Measurements from ENCODE around the gene ASTN1.

The ASTN1 gene

DNA sequence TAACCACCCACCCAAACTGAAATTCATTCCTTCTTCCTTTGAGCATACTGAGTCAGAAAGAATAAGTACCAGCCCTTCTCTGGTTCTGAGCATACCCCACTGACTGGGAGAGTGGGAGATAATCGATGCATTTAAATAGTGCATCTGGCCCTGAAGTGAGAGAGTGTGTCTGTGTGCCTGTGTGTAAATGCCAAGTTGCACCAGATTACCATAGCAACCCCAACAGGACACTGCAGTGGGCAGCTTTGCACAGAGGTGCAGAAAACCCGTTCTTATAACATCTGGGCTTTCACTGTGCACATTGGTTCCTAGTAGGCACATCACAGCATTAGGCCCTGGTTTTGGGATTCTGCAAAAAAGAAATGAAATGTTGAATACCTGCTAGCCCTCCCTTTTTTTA lies 2.3 kb downstream of the ASTN1 start:
- no peak for DNase-seq

DNA sequence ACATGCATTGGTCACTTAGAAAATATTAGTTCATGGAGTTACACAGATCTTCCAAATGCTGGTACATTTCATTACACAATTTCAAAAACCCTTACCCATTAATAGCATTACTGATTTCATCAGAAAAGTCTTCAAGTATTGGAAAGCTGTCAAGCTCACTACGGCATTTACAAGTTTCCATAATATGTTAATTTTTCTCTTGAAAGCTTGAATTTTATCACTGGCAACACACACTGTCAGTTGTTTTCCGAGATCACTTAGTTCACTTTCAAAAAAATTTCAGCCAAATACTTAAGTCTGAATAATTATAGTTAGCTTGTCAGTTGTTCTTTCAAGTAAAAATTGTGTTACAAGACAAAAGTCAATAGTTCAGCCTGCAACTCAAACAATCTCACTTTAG lies 18.0 kb downstream of the ASTN1 start:
- DNase-seq: no peak

DNA sequence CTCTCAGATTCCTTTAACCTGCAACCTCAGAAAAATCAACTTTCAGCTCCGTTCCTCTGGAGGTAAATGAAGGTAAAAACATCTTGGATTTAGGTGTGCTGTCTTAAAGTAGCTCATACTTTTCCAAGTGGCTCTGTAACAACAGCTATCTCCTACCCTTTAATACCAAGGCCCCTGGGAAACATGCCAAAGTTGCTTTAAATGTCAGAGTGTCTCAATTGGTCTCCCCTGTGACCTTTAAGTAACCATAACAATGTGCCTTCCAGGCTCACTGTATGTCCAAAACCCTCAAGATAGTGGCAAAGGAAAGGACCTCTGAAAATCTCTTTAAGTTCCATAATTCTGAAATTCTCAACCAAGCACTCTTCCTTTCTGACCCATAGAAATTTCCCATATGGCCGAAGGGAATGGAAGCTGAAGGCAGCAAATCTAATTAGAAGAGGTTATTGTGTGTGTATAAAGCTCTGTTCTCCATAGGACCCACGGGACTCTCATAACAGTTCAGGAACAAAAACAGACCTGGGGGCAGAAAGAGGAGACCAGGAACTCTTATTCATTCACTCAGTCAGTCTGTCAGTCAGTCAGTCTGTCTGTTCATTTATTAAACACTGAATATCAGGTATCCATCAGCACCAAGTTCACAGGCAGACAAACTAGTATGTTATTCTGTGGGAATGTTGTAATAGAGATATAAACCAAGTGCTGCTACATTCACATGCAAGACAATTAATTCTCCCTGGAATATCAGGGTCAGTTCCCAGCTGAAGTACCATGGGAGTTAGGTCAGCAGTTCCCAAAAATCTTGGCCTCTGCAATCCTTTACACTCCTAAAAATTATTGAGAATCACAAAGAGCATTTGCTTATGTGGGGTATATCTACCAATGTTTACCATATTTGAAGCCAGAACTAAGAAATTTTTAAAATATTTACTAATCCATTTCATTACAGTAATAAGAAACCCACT lies 19.1 kb downstream of the ASTN1 start:
- no peak for DNase-seq

DNA sequence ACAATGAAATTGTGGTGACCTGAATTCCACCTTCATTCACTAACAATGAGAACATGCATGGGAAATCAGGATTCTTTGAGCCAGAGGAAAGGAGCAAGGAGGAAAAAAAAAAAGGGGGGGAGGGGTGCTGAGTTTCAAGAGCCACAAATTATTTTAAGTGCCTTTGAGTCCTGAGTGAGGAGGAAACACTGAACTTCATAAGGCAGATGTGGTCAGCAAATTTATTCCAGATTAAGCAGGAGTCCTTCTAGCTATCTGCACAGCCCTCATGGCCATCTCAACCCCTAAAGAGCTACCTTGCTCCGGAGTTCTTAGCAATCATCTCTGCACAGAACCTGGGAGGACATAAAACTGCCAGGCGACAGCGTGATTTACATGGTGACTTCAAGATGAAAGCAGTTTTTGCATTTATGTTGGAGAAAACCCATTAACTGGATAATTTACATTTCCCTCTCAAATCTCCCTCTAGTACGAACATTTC lies 21.7 kb downstream of the ASTN1 start:
- DNase-seq: no peak

DNA sequence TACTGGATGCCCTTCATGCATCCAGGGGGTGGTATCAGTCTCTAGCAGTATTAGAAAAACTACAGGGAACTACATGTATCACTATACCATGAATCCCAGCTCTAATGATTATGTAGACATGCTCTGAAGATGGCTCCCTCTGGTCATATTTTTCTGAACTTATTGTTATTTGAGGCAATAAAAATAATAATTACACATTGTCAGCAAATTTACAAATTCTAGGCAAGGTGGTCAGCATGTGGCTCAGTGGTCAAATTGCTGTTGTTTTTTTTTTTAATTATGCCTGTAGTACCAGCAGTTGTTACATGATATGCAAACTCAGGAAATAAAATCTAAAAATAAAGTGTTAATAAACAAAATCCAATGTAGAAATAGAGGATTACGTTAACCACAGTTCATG lies 22.5 kb downstream of the ASTN1 start:
- DNase-seq: no peak

DNA sequence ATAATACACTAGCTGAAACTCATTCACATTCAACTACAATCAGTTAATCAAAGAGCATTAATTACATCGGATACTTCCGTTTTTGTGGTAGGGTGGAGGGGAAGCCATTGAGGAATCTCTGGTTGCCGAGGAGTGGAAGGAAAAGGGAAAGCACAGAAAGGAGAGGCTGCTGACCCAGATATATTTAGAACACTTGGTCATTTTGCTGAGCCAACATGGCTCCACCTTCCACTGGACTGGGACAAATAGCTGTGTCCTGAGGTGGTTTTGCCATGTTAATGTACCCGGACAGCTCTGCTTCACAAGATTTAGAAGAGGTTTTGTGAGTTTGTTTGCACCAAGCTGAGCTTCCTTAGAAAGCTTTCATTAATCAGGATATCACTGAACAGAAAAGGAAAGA lies 26.2 kb downstream of the ASTN1 start:
- no peak for DNase-seq

DNA sequence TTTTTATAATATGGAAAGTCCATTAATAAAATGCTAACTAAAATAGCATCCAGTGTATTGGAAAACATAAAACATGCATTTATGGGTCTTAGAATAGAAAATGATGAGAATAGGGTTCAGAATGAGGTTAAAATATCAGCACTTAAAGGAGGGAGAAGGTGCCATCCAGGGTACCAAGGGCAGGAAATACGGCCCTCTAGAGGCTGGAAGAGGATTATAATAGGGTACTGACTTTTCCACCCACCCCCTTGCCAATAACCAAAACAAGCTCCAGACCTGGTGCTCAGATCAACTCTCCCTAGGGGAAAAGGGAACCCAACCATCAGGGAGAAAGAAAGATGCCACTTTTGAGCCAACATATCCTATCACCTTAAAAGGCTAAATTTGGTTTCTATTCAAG lies 26.7 kb downstream of the ASTN1 start:
- no peak for DNase-seq

DNA sequence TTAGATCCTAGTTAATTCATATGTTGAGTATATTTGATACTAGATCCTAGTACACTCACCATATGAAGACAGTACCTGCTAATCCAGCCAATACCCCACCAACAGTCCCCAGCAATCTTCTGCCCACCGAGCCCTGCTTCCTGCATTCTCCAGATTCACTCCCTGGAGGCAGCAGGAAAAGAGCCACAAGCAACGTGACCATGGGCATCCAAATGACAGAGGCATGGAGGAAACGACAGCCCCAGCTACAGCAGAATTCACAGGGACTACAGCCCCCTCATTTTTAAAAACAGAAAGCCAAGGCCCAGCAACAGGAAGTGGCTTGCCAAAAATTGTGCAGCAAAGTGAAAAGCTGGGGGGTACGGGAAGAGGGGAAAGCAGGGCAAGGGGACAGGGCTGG lies 29.3 kb downstream of the ASTN1 start:
- DNase-seq: no peak

DNA sequence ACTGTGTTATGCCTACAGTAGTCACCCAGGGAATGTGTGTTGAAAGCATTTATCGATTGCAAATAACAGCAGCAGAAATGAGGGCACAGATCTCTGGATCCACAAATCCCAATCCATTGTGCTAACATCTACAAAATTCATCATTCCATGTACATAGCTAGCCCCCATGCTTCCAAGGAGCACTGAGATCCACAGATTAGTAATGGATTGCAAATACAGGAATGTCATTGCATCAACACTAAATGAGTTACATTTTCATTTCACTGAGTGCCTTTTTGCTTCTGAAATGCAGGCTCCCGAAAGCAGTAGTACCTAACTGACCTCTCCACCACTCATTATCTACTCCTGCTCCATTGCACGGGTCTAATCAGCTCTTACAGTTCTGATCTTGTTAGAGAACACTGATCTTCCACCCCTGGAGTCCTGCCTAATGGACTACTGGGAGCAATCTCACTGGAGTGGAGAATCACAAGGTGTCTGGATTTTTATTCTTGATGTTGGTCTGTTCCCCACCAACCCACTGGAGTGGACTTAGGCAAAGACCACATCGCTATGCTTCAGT lies 30.5 kb downstream of the ASTN1 start:
- no peak for DNase-seq

DNA sequence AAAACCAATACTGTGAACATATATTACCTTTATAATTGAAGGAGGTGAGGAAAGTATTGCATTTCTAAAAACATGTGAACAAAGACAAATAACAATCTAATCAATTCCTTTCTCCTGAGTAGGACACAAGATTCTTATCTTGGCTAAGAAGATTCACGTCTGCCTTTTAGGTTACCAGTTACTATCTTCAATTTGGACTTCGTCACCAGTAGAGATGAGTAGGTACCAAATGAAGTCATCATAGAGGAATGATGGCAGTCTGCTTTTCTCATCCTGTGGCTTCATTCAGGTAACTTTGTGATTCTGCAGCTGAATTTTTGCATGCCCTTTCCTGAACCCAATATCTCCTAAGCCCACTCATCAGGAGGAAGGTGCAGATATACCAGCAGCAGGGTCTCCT lies 32.4 kb downstream of the ASTN1 start:
- no peak for DNase-seq

DNA sequence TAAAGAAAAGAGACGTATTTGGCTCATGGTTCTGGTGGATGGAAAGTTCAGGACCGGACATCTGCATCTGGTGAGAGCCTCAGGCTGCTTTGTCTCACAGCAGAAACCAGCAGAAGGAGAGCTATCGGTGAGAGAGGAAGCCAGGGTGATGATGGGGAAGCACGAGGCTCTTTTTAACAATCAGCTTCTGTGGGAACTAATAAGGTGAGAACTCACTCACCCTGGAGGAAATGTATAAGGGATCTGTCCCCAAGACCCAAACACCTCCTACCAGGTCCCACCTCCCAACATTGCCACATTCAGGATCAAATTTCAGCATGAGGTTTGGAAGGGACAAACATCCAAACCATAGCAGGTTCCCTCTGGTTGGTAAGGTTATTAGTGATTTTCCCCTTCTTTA lies 32.8 kb downstream of the ASTN1 start:
- no peak for DNase-seq

DNA sequence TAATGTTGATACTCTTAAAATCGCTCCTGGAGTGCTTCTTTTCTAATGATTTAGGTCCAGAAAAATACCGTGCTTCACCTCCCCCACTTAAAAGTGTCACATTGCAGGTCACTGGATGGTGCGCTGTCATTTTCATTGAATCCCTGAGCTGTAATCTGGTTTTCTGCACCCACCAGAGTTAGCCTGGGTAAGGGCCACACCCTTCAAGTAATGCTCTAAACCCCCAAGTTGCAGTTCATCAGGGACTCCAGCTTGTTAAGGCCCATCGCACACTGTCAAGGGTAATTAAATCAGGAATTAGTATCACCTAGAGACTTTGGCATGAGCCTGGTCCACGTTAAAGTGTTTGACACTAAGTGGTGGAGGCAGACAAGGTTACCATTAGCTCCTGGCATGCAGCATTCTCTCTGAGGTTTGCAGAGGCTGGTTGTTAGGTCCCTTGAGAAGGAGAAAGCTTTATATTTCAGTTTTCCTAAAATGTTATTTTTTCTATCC lies 34.0 kb downstream of the ASTN1 start:
- DNase-seq: no peak

DNA sequence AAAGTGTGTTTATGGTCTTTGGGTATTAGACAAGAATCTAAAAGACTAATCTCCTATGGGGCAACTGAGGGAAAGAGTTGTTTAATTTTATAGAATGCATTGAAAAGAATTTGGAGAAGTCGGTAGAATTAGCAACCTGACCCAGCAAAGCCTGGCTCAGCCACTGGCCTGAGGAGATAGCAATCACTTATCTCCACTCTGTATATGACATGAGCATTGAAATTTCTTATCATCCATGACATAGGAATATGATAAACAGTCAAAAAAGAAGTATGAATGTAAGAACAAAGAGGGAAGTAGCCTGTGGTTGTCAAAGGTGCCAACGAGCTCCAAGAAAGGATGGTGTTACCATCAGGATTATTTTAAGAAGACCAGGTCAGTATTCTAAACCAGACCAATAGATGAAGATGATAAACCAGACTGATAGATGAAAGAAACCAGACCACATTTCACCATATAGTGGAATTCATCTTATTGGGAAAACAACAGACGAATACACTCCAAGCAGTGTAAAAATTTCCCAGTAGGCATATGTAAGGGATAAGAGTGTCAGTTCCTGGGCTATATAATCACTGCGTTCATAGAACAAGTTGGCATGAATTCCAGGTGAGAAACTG lies 35.7 kb downstream of the ASTN1 start:
- no peak for DNase-seq

DNA sequence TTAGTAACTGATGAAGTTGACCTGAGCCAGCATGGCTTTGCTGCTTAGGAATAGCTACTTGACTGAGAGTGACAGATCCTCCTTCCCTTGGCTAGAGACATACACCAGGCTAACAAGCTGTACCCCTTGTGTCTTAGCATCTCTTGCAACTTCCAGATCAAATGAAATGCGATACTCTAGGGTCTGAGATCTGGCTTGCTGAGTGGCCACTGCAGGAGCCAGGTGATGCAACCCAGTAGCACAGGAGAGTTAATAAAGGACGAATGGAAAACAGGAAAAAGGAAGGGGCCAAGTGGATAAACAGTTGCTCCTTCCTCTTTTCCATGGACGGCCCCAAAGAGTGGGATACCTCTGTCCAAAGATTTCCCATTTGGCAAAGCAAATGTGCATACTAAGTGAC lies 38.2 kb downstream of the ASTN1 start:
- no peak for DNase-seq

DNA sequence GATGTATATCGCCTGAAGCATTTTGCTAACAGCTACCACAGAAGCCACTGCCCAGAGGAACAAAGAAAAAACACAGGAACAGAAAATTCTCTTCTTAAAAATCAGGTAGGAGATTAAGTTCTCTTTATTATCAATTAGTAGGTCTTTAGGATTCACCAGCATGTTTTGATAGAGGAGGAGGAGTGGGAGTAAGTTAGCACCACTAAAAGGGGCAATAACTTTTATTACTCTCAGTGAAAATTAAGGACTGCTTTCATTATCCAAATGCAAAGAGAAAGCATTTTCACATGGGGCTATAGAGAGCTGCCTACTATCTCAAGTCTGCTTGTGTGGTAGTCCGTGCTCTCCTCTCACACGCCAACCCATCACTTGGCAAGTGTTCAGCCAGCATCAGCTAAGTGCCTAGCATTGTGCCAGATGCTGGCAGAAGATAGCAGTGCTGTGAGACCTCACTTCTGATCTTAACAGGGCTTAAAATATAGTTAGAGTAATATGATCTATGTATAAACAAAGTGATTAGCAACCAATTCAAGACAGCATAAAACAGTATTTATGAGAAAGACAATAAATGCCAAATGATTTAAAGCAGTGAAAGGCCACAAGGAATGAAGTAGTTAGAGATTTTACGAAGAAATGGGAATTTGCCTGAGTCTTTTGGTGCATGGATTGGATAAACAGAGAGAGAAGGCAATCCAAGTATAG lies 39.8 kb downstream of the ASTN1 start:
- no peak for DNase-seq

DNA sequence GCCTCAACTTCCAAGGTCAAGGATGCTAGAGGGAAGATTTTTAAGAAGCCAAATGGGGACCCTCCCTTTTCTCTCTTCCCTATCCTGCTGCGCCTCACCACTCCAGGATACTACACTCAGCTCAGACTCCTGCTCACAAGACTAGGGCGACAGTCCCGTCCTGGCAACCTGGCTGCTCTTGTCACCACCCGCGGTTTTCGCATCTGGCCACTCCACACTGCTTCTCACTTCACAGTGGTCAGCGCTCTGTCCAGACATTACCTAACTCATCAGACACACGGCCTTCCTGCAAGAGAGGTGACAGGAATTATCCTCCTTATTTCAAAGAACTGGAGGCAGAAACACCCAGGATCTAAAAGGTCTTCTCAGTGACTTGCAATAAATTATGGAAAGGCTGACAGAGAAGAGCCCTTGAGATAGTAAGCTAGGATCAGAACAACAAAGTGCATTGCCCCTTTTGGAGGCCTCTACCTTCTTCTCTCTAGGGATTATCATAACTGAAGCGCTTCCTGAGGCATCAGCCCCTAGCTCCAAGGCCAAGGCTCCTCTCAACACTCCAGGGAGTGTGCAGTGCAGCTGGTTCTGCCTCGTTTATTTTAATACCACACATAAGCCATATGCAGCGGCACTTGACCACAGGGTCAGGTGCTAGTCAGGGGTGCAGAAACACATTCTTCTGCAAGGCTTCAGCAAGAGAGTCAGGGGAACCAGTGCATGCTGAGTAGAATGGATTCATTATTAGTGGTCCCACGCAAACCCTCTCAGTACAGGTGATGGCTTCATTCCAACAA lies 41.9 kb downstream of the ASTN1 start:
- no peak for DNase-seq

DNA sequence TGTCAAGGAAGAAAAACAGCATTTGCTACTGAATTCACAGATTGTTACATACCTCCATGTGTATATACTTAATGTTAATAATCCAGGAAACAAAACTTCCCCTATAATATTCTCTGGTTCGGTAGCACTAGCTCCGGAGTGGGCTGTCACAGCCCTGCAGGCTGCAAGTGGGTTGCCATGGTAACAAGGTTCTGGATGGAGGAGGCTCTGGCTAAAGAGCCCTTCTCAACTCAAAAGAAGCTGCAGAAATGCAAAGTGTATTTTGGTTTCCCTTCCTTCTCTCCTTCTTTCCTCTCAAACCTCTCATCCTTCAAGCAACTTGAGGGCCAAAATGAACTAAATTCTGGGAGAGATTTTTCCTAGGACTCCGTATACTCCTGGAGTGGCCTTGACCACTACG lies 45.2 kb downstream of the ASTN1 start:
- no peak for DNase-seq

DNA sequence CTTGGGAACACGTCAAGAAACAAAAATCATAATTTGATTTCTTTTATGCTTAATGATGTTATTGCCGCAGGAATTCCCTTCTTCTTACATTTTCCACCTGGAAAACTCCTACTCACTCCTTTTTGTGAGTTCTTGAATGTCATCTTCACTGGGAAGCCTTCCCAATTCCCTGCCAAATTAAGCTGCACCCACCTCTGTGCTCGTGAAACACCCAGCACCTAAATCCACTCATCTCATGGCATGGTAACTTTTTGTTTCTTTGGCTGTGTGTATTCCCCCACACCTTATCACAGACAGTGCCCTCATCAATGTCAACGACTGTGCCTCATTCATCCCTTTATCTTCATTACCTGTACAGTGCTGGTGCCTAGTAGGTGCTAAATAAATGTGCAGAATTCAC lies 45.6 kb downstream of the ASTN1 start:
- no peak for DNase-seq

DNA sequence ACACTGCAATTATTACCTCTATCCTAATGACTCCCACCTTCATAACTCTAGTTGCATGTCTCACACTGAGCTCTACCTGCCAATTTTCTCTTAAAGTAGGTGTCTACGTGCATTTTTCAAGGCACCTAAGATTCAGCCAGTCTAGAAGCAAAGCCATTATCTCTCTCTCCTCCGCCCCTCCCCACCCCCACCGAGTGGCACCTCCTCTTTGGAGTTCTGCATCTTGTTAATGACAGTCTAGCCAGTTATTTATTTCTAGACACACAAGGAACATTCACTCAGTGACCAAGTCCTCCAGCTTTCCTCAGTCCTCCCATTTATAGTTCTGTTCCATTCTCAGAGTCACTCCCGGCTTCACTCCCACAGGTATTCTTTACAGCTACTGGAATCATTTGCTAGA lies 47.6 kb downstream of the ASTN1 start:
- DNase-seq: no peak

DNA sequence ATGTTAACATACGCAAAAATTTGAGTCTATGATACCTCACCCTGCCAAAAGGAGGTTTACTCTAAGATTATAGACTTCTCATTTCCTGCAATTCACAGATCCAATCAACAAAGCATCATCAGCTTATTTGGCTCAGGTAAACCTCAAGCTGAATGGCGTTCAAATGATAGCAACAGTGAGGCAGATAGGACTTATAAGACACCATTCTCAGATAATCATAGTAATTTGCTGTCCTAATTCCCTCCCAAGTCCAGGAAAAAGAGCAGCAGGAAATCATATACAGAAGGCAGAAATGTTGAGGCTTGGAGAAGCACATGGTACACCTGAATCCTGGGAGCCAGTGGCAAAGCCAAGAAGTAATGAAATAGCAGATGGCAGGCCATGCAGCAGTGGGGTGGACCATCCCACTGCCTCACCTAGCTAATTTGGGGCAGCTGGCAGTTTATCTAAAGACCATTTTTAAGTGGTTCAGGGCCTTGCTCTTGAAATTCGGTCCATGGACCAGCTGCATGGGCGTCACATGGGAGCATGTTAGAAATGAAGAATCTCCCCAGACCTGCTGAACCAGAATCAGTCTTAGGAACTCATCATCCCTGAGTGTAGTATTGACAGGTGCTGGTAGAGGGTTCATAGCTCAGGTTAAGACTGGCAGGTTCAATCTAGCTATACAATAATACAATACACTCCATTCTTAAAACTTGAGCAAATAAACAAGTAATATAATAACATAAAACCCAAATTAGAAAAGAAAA lies 57.7 kb downstream of the ASTN1 start:
- DNase-seq: no peak

DNA sequence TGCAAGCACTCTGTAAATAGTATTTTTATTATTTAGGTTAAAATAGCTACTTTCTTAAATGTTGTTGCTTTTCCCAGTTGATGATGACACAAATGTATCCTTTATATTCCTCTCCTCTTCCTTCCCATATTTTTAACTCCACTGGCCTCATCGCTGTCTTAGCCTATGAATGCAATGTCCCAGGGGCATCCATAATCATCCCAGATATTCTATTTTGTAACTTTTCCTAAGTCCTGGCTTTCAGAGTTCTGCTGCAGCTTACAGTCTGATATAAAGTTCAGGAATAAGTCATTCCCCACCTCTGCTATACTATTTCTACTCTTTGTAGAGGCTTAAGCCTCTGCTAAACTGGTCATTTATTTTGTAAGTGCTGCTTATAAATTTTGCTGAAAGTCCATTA lies 58.3 kb downstream of the ASTN1 start:
- no peak for DNase-seq
